LoVo (cell line): ENCODE results near the gene XRCC2.

ENCODE experiments used
- DNase-seq: peaks from one replicate; pipeline ENCODE4 v3.0.0-alpha.2; 2016; ENCODE audit warnings: low spot score

XRCC2 gene

GRCh38 chr7:152615031-152615741, 60.8 kb downstream of the XRCC2 start:
- DNase-seq, result no peak

DNA sequence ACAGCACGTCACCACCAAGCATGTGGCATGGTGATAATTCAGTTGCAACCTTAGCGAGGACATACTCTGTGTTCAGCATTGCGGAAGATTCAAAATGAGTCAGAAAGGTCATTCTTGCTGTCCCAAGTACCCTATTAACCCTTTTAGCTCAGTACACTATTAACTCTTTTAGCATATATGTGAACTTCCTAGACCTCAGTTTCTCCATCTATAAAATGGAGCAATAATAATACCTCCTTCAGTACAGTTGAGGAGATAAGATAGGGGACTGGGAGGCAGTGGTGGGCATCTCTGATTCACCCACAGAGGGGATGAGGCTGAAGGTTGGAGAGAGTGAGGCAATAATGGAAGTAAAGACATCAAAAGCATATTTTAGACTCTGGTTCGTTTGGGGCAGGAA, 67.3 kb downstream of the XRCC2 start:
- no peak for DNase-seq

DNA sequence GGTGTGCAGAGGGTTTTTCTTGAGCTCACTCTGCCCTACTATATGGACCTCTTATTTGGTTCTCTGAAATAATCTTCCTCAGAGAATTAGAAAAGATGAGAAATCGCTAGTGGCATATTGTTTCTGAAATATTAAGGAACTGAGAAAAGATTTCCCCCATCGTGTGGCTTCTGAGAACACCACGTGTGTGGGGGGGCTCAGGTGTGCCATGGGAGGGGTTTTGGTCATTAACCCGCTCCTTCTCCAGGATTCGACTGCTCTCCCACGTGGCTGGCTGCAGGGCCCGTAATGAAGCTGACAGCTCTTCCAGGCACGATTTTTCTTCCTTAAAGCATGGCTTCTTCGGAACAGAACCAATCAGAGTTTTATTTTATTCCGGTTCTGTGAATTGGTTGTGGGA, 67.7 kb downstream of the XRCC2 start:
- no peak for DNase-seq

DNA sequence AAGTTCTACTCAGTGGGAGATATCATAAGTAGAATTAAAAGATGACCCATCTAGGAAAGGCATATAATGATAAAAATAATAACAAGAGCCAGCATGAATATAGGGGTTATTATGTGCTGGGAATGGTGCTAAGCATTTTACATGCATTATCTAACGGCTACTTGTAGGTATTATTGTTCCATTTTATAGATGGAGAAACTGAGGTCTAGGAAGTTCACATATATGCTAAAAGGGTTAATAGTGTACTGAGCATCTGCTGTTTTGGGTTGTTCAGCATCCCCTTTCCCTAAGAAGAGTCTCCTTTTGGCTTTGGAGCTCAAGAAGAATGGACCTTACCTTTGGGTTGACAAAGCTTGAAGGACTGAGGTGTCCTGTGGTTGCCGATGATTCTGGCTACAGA, 68.9 kb downstream of the XRCC2 start:
- DNase-seq, result no peak

GRCh38 chr7:152602962-152603361, 73.0 kb downstream of the XRCC2 start:
- no peak for DNase-seq

GRCh38 chr7:152601305-152601798, 74.6 kb downstream of the XRCC2 start:
- no peak for DNase-seq

DNA sequence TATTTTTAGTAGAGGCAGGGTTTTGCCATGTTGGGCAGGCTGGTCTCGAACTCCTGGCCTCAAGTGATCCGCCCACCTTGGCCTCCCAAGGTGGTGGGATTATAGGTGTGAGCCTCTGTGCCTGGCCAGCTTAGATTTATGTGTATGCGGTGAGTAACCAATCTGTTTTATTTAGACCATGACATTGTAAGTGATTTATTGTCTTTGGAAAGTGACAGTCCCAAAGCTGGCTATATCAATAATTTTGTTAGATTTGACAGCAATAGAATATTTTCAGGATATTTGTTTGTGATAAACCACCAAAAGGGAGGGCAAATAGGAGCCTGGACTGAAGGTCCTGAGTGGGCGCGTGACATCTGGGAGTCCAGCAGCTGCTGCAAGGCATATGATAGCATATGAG, 75.7 kb downstream of the XRCC2 start:
- DNase-seq, result no peak

DNA sequence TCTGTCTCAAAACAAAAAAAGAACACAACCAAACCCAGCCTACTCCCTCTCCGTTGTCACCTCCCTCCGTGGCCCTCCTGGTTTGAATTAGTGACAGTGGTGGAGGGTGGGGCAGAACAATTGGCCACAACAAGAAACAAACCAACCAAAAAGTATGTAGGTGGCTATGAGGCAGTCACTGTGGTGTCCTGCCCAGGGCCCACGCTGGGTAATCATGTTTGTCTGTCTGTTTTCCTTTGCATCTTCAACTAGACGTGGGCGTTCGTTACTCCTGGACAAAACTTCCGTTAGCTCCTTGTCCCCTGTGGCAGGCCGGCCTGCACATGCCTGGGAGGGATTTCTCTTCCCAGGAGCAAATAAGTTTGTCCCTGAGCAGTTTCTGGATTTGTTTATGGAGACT, 78.4 kb downstream of the XRCC2 start:
- DNase-seq, result no peak

- no peak for DNase-seq
Measured at GRCh38 chr7:152596824-152597223, 79.1 kb downstream of the XRCC2 start.
